GM19023 (cell line): ENCODE measurements around the gene PEAR1.

Experiments
- ATAC-seq: cut with Tn5 transposase; IDR thresholded peaks from one replicate; pipeline ENCODE4 v1.9.1; 2021; ENCODE audit warnings: mild to moderate bottlenecking, moderate library complexity; ENCODE audit not compliant: unreplicated experiment

The PEAR1 gene

GRCh38 chr1:156859523-156860112 is 33.9 kb upstream of the PEAR1 start:
- no peak for ATAC-seq

GRCh38 chr1:156860113-156860627 is 33.3 kb upstream of the PEAR1 start:
- ATAC-seq: no peak

- no peak for ATAC-seq
Observed at GRCh38 chr1:156860628-156861423, 32.7 kb upstream of the PEAR1 start, which contains the start of gene NTRK1. Gene NTRK1, plus strand, starts transcription at chr1:156860865. Its CDS starts 70 bp downstream, at chr1:156860935.

- no peak for ATAC-seq
Observed at GRCh38 chr1:156862584-156862983, 30.9 kb upstream of the PEAR1 start.

- ATAC-seq: no peak
Observed at GRCh38 chr1:156862997-156863599, 30.4 kb upstream of the PEAR1 start.

- ATAC-seq: no peak
Observed at GRCh38 chr1:156863631-156864030, 29.9 kb upstream of the PEAR1 start.

GRCh38 chr1:156864796-156865195 is 28.7 kb upstream of the PEAR1 start:
- no peak for ATAC-seq

GRCh38 chr1:156865258-156865657 is 28.3 kb upstream of the PEAR1 start:
- no peak for ATAC-seq

- ATAC-seq: no peak
Observed at GRCh38 chr1:156865865-156866248, 27.7 kb upstream of the PEAR1 start.

GRCh38 chr1:156866249-156866909 is 27.1 kb upstream of the PEAR1 start:
- no peak for ATAC-seq

- ATAC-seq: no peak
Observed at GRCh38 chr1:156868341-156868740, 25.2 kb upstream of the PEAR1 start.

- ATAC-seq: no peak
Observed at GRCh38 chr1:156869455-156869854, 24.1 kb upstream of the PEAR1 start.

- ATAC-seq: no peak
Observed at GRCh38 chr1:156873659-156874058, 19.9 kb upstream of the PEAR1 start.

- no peak for ATAC-seq
Observed at GRCh38 chr1:156874142-156874541, 19.4 kb upstream of the PEAR1 start.

GRCh38 chr1:156874572-156875340 is 18.8 kb upstream of the PEAR1 start:
- no peak for ATAC-seq

- no peak for ATAC-seq
Observed at GRCh38 chr1:156875341-156875615, 18.2 kb upstream of the PEAR1 start.

GRCh38 chr1:156876281-156876680 is 17.2 kb upstream of the PEAR1 start:
- ATAC-seq: no peak

- ATAC-seq: no peak
Observed at GRCh38 chr1:156877433-156878170, 15.9 kb upstream of the PEAR1 start.

GRCh38 chr1:156879876-156880275 is 13.6 kb upstream of the PEAR1 start:
- ATAC-seq: no peak

- no peak for ATAC-seq
Observed at GRCh38 chr1:156880473-156880872, 13.0 kb upstream of the PEAR1 start.
